ENCODE results near the gene STKLD1.
A peak's percentile ranks its signal among the peaks of the same experiment; 100 is the strongest.

STKLD1 gene

DNA sequence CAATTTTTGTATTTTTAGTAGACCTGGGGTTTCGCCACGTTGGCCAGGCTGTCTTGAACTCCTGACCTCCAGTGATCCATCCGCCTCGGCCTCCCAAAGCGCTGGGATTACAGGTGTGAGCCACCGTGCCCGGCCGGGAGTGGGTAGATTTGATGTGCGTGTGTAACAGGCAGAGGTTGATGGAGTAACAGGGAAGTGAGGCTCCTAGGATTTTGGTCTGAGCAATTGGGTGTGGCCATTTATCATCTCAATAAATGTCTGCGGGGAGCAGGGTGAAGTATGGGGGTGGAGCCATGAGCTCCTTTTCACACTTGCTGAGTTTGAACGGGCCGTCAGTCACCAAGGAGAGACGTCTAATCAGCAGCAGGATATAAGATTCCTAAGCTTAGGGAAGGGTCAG, 42.8 kb downstream of the STKLD1 start (continued):
- TF ChIP-seq ZEB2 (tag by site-specific recombination; IDR thresholded peaks at IDR 0.05): no peak

DNA sequence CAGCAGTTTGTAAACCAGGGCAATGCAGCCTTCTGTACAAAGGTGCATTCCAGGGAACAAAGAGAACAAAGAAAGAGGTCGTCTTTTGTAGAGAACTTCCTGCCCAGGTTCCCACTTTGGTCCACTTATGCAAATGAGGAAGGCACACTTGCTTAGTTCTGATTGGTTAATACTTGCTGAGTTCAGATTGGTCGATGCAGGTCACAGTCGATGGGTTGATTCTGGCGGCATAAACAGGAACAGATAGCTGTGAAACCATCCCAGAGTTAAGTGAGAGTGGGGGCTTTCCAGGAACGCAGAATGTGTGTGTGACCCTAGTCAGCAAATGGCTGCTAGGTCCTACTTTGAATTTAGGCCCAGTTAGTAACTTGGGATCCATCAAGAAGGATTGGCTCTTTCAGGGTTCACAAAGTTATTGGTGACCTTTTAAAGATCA, 44.2 kb downstream of the STKLD1 start:
- Histone ChIP-seq H3K36me3 (ENCODE audit: control insufficient read depth in 2 of 2, insufficient read depth in 1 of 2, low read length in 2 of 2) (peaks cover 0 to 15% of the 10 kb centered on the region in 2 experiments; a peak in 1 of 3 replicates), H3K4me1 (ENCODE audit: control insufficient read depth, insufficient read depth, low read length) (no peaks in the 10 kb centered on the region; the same call in 1 of the 2 replicates), H3K27ac (ENCODE audit: extremely low read depth, low read depth, low read length) (no peak overlapping the region), H3K4me3 (ENCODE audit: low read depth, low read length) (no peak overlapping the region), H3K9me3 (ENCODE audit: control insufficient read depth, insufficient read depth, low read depth, low read length) (no peaks in the 10 kb centered on the region)
- TF ChIP-seq, protein P1, sequence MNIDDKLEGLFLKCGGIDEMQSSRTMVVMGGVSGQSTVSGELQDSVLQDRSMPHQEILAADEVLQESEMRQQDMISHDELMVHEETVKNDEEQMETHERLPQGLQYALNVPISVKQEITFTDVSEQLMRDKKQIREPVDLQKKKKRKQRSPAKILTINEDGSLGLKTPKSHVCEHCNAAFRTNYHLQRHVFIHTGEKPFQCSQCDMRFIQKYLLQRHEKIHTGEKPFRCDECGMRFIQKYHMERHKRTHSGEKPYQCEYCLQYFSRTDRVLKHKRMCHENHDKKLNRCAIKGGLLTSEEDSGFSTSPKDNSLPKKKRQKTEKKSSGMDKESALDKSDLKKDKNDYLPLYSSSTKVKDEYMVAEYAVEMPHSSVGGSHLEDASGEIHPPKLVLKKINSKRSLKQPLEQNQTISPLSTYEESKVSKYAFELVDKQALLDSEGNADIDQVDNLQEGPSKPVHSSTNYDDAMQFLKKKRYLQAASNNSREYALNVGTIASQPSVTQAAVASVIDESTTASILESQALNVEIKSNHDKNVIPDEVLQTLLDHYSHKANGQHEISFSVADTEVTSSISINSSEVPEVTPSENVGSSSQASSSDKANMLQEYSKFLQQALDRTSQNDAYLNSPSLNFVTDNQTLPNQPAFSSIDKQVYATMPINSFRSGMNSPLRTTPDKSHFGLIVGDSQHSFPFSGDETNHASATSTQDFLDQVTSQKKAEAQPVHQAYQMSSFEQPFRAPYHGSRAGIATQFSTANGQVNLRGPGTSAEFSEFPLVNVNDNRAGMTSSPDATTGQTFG (tag by site-specific recombination; IDR thresholded peaks at IDR 0.05; ENCODE audit: borderline replicate concordance): no peak
- TF ChIP-seq WT1 (tag by site-specific recombination; IDR thresholded peaks at IDR 0.05) (no peak), HOXC10 (CRISPR knock-in tag; IDR thresholded peaks at IDR 0.05) (no peak)
- ChIA-PET CTCF (no interaction called here), POLR2A (no interaction called here)

DNA sequence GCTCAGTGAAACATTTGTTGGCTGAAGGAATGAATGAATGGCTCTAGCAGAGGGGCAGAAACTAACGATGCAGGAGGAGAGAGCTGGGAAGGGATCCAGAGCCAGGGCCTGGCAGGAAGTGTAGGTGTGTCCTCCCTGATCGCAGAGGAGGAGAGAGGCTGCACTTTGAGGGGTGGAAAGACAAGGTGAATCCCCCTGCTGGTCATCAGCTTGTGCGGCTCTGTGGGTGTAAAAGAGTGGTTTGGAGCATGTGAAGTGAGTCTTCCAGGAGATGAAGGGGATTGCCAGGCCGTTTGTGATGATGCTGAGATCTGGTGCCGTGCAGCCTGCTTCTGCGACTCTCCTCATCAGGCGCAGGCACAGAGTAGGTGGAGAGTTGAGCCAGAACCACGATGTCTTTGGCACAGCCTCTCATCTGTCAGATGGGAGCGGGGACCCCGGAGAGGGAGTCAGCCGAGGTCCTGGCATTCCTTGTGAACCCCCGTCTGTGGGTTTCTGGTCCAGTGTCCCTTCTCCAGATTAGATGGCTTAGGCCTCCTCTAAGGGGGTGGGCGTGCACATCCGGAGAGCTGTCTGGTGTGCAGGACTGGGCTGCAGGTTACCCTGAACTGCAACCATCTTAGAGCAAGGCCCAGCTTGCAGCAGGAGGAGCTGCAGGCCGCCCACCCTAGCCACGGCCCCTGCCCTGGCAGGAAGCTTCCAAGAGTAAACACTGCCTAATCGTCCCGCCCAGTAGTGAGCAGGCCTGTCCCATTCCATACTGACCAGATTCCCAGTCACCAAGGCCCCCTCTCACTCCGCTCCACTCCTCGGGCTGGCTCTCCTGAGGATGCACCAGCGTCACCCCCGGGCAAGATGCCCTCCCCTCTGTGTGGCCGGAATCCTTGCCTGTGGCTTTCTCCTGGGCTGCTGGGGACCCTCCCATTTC, 45.7 kb downstream of the STKLD1 start, which contains the start of gene ADAMTS13:
Gene ADAMTS13 (plus strand): TSS at position 753 of the 928 bp plus-strand sequence. CDS start 77 bp downstream, at position 830.
- Histone ChIP-seq H3K36me3 (ENCODE audit: control insufficient read depth in 2 of 2, insufficient read depth in 1 of 2, low read length in 2 of 2) (peaks cover 0 to 10% of the 10 kb centered on the region in 2 experiments; a peak in 1 of 3 replicates), H3K27ac (ENCODE audit: extremely low read depth, low read depth, low read length) (no peak within 1 kb of the TSS), H3K4me1 (ENCODE audit: control insufficient read depth, insufficient read depth, low read length) (no peaks in the 10 kb centered on the region), H3K4me3 (ENCODE audit: low read depth, low read length) (no peak within 1 kb of the TSS), H3K9me3 (ENCODE audit: control insufficient read depth, insufficient read depth, low read depth, low read length) (no peaks in the 10 kb centered on the region)
- ChIA-PET POLR2A (interaction anchor here (1.9 kb wide), 1 partner anchor 38 kb away, joined by 8 read pairs; the partner anchor contains the start of gene CACFD1), CTCF (interaction anchor here (0.6 to 1.2 kb wide), 5 partner anchors 36 to 240 kb away, joined by 3 to 5 read pairs (median 3); no protein-coding TSS in a partner anchor)
- TF ChIP-seq ZNF335 (tag by site-specific recombination; conservative IDR thresholded peaks at IDR 0.05): 0 out of 2 replicates have a peak, but pooled peaks have one; percentile 31
- TF ChIP-seq, protein P2, sequence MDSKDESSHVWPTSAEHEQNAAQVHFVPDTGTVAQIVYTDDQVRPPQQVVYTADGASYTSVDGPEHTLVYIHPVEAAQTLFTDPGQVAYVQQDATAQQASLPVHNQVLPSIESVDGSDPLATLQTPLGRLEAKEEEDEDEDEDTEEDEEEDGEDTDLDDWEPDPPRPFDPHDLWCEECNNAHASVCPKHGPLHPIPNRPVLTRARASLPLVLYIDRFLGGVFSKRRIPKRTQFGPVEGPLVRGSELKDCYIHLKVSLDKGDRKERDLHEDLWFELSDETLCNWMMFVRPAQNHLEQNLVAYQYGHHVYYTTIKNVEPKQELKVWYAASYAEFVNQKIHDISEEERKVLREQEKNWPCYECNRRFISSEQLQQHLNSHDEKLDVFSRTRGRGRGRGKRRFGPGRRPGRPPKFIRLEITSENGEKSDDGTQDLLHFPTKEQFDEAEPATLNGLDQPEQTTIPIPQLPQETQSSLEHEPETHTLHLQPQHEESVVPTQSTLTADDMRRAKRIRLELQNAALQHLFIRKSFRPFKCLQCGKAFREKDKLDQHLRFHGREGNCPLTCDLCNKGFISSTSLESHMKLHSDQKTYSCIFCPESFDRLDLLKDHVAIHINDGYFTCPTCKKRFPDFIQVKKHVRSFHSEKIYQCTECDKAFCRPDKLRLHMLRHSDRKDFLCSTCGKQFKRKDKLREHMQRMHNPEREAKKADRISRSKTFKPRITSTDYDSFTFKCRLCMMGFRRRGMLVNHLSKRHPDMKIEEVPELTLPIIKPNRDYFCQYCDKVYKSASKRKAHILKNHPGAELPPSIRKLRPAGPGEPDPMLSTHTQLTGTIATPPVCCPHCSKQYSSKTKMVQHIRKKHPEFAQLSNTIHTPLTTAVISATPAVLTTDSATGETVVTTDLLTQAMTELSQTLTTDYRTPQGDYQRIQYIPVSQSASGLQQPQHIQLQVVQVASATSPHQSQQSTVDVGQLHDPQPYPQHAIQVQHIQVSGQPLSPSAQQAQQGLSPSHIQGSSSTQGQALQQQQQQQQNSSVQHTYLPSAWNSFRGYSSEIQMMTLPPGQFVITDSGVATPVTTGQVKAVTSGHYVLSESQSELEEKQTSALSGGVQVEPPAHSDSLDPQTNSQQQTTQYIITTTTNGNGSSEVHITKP (tag by site-specific recombination; IDR thresholded peaks at IDR 0.05): peak; percentile 43; the same call in 1 of the 2 replicates
- TF ChIP-seq, protein P3, sequence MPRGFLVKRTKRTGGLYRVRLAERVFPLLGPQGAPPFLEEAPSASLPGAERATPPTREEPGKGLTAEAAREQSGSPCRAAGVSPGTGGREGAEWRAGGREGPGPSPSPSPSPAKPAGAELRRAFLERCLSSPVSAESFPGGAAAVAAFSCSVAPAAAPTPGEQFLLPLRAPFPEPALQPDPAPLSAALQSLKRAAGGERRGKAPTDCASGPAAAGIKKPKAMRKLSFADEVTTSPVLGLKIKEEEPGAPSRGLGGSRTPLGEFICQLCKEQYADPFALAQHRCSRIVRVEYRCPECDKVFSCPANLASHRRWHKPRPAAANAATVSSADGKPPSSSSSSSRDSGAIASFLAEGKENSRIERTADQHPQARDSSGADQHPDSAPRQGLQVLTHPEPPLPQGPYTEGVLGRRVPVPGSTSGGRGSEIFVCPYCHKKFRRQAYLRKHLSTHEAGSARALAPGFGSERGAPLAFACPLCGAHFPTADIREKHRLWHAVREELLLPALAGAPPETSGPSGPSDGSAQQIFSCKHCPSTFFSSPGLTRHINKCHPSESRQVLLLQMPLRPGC (tag by site-specific recombination; IDR thresholded peaks at IDR 0.05): no peak
- TF ChIP-seq ZFHX2 (tag by site-specific recombination; conservative IDR thresholded peaks at IDR 0.05): peak; percentile 82
- no peak for TF ChIP-seq ZNF155 (tag by site-specific recombination; IDR thresholded peaks at IDR 0.05)
- TF ChIP-seq, protein P4, sequence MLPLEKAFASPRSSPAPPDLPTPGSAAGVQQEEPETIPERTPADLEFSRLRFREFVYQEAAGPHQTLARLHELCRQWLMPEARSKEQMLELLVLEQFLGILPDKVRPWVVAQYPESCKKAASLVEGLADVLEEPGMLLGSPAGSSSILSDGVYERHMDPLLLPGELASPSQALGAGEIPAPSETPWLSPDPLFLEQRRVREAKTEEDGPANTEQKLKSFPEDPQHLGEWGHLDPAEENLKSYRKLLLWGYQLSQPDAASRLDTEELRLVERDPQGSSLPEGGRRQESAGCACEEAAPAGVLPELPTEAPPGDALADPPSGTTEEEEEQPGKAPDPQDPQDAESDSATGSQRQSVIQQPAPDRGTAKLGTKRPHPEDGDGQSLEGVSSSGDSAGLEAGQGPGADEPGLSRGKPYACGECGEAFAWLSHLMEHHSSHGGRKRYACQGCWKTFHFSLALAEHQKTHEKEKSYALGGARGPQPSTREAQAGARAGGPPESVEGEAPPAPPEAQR (tag by site-specific recombination; IDR thresholded peaks at IDR 0.05): no peak
- peak; percentile 79; the same call in 1 of the 2 replicates for TF ChIP-seq ZBTB17 (tag by site-specific recombination; IDR thresholded peaks at IDR 0.05)
- TF ChIP-seq ZNF404 (tag by site-specific recombination; IDR thresholded peaks at IDR 0.05): no peak
- TF ChIP-seq, protein P5, sequence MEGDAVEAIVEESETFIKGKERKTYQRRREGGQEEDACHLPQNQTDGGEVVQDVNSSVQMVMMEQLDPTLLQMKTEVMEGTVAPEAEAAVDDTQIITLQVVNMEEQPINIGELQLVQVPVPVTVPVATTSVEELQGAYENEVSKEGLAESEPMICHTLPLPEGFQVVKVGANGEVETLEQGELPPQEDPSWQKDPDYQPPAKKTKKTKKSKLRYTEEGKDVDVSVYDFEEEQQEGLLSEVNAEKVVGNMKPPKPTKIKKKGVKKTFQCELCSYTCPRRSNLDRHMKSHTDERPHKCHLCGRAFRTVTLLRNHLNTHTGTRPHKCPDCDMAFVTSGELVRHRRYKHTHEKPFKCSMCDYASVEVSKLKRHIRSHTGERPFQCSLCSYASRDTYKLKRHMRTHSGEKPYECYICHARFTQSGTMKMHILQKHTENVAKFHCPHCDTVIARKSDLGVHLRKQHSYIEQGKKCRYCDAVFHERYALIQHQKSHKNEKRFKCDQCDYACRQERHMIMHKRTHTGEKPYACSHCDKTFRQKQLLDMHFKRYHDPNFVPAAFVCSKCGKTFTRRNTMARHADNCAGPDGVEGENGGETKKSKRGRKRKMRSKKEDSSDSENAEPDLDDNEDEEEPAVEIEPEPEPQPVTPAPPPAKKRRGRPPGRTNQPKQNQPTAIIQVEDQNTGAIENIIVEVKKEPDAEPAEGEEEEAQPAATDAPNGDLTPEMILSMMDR (tag by site-specific recombination; IDR thresholded peaks at IDR 0.05): peak; percentile 50
- TF ChIP-seq, protein P6, sequence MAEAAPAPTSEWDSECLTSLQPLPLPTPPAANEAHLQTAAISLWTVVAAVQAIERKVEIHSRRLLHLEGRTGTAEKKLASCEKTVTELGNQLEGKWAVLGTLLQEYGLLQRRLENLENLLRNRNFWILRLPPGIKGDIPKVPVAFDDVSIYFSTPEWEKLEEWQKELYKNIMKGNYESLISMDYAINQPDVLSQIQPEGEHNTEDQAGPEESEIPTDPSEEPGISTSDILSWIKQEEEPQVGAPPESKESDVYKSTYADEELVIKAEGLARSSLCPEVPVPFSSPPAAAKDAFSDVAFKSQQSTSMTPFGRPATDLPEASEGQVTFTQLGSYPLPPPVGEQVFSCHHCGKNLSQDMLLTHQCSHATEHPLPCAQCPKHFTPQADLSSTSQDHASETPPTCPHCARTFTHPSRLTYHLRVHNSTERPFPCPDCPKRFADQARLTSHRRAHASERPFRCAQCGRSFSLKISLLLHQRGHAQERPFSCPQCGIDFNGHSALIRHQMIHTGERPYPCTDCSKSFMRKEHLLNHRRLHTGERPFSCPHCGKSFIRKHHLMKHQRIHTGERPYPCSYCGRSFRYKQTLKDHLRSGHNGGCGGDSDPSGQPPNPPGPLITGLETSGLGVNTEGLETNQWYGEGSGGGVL (tag by site-specific recombination; IDR thresholded peaks at IDR 0.05): no peak
- TF ChIP-seq ZNF311 (tag by site-specific recombination; IDR thresholded peaks at IDR 0.05; ENCODE audit: borderline replicate concordance): no peak
- TF ChIP-seq EGR2 (tag by site-specific recombination; IDR thresholded peaks at IDR 0.05; ENCODE audit: low read depth): peak; percentile 85
- no peak for TF ChIP-seq ZNF621 (tag by site-specific recombination; IDR thresholded peaks at IDR 0.05)
